ENCODE data around the gene MRPL44. TPM values are rescaled to one million over a fixed set of nuclear protein-coding genes. Genes with fewer than 3 reads are reported as not detected.

The MRPL44 gene
- total RNA-seq, 4 donors from 2014 or later, result 25.8 to 40.6 (median 33.7) TPM

GRCh38 chr2:223989206-223989855, 32.1 kb downstream of the MRPL44 start:
- Histone ChIP-seq H3K27ac (no peak overlapping the region), H3K4me3 (no peak overlapping the region), H3K36me3 (no peaks in the 10 kb centered on the region), H3K27me3 (no peaks in the 10 kb centered on the region), H3K4me1 (no peaks in the 10 kb centered on the region), H3K9me3 (no peaks in the 10 kb centered on the region)
- intact Hi-C loops (cut with DNase I; ENCODE audit: low total_unique reads) (no loop called here), in situ Hi-C loops (cut with MboI; ENCODE audit: low sequenced_read_pairs in 4 of 4) (no loop called here)
- TF ChIP-seq POLR2A (IDR thresholded peaks at IDR 0.05), result no peak
- TF ChIP-seq CTCF (IDR thresholded peaks at IDR 0.05 in 4 of 5, conservative IDR thresholded peaks at IDR 0.05 in 1 of 5), result no peak
- DNase-seq (no peak), ATAC-seq (no peak)

- no peak for TF ChIP-seq CTCF (IDR thresholded peaks at IDR 0.05 in 4 of 5, conservative IDR thresholded peaks at IDR 0.05 in 1 of 5)
- TF ChIP-seq POLR2A (IDR thresholded peaks at IDR 0.05), result no peak
Measured at GRCh38 chr2:223989856-223990232, 32.6 kb downstream of the MRPL44 start.

GRCh38 chr2:223991611-223992010, 34.3 kb downstream of the MRPL44 start:
- DNase-seq, result no peak
- Histone ChIP-seq H3K4me1 (no peaks in the 10 kb centered on the region), H3K36me3 (no peaks in the 10 kb centered on the region), H3K27ac (no peak overlapping the region), H3K4me3 (no peak overlapping the region), H3K9me3 (no peaks in the 10 kb centered on the region), H3K27me3 (no peaks in the 10 kb centered on the region)
- intact Hi-C loops (cut with DNase I; ENCODE audit: low total_unique reads) (loop anchor here (5.0 kb wide), 1 partner anchor 381 kb away; no protein-coding TSS in a partner anchor), in situ Hi-C loops (cut with MboI; ENCODE audit: low sequenced_read_pairs in 4 of 4) (loop anchor here (5.0 to 10.0 kb wide), 3 partner anchors 283 to 296 kb away; no protein-coding TSS in a partner anchor)
- no peak for ATAC-seq
- no peak for TF ChIP-seq CTCF (IDR thresholded peaks at IDR 0.05 in 4 of 5, conservative IDR thresholded peaks at IDR 0.05 in 1 of 5)
- TF ChIP-seq POLR2A (IDR thresholded peaks at IDR 0.05), result no peak

More at GRCh38 chr2:223989856-223990232, 32.6 kb downstream of the MRPL44 start:
- Histone ChIP-seq H3K4me3 (no peak overlapping the region), H3K36me3 (no peaks in the 10 kb centered on the region), H3K9me3 (no peaks in the 10 kb centered on the region), H3K27me3 (no peaks in the 10 kb centered on the region), H3K4me1 (no peaks in the 10 kb centered on the region), H3K27ac (no peak overlapping the region)
- no peak for ATAC-seq
- no peak for DNase-seq
- intact Hi-C loops (cut with DNase I; ENCODE audit: low total_unique reads), result loop anchor here (5.0 kb wide), 1 partner anchor 382 kb away; no protein-coding TSS in a partner anchor
- in situ Hi-C loops (cut with MboI; ENCODE audit: low sequenced_read_pairs in 4 of 4), result loop anchor here (5.0 to 10.0 kb wide), 3 partner anchors 285 to 297 kb away; no protein-coding TSS in a partner anchor

- no peak overlapping the region for H3K27ac ChIP-seq
- H3K4me3 ChIP-seq, result no peak overlapping the region
- peak in 1 of 2 donors; percentile 36 for DNase-seq
- no peaks in the 10 kb centered on the region for H3K9me3 ChIP-seq
- H3K27me3 ChIP-seq, result no peaks in the 10 kb centered on the region
- peak; percentile 68 to 74 for ATAC-seq
- in situ Hi-C loops (cut with MboI; ENCODE audit: low sequenced_read_pairs in 4 of 4), result loop anchor here (5.0 to 10.0 kb wide), 3 partner anchors 281 to 294 kb away; no protein-coding TSS in a partner anchor
- TF ChIP-seq CTCF (IDR thresholded peaks at IDR 0.05 in 4 of 5, conservative IDR thresholded peaks at IDR 0.05 in 1 of 5) (peak; percentile 35 to 79 (median 61)), POLR2A (IDR thresholded peaks at IDR 0.05) (no peak)
- intact Hi-C loops (cut with DNase I; ENCODE audit: low total_unique reads), result loop anchor here (1.0 to 5.0 kb wide), 2 partner anchors 291 to 379 kb away; no protein-coding TSS in a partner anchor
- no peaks in the 10 kb centered on the region for H3K36me3 ChIP-seq
- H3K4me1 ChIP-seq, result no peaks in the 10 kb centered on the region
Measured at GRCh38 chr2:223993634-223994232, 36.5 kb downstream of the MRPL44 start.
